Heart left ventricle (tissue), 16 donors: Measurements from ENCODE around the gene MRPL14. TPM values are rescaled to one million over a fixed set of nuclear protein-coding genes. Genes with fewer than 3 reads are reported as not detected.
A peak's percentile ranks its signal among the peaks of the same experiment; 100 is the strongest.

Experiments used
- ATAC-seq, 4 donors: fragments of 200-7000 bp; cut with Tn5 transposase; one replicate each; pipeline ENCODE4 v1.9.1; 2020 to 2022; ENCODE audit warnings: moderate library complexity in 4 of 4, mild to moderate bottlenecking in 3 of 4, moderate number of reproducible peaks in 1 of 4
- DNase-seq, 5 donors: peaks; one replicate each; pipeline ENCODE4 v3.0.0-alpha.2; 2020
- H3K27ac ChIP-seq, 12 donors: fragments of 200-600 bp; sonication (generic) in 4 of 12; one replicate each; pipeline versions ENCODE4 v1.5.0 to v1.8.0; 2016 to 2022; ENCODE audit warnings: mild to moderate bottlenecking in 2 of 12
- H3K27me3 ChIP-seq, 9 donors: fragments of 200-600 bp; sonication (generic) in 2 of 9; one replicate each; pipeline versions ENCODE4 v1.5.1 to v1.8.0; 2016 to 2022; ENCODE audit warnings: mild to moderate bottlenecking in 3 of 9
- H3K36me3 ChIP-seq, 9 donors: fragments of 200-600 bp; sonication (generic) in 2 of 9; one replicate each; pipeline versions ENCODE4 v1.5.0 to v1.8.0; 2018 to 2022; ENCODE audit warnings: mild to moderate bottlenecking in 2 of 9
- H3K4me1 ChIP-seq, 12 donors: fragments of 200-600 bp; sonication (generic) in 4 of 12; one replicate each; pipeline versions ENCODE4 v1.5.0 to v1.8.0; 2016 to 2022; ENCODE audit warnings: mild to moderate bottlenecking in 3 of 12
- H3K4me3 ChIP-seq, 12 donors: fragments of 200-600 bp; sonication (generic) in 4 of 12; one replicate each; pipeline versions ENCODE4 v1.5.0 to v1.8.0; 2017 to 2022; ENCODE audit warnings: mild to moderate bottlenecking in 9 of 12, moderate library complexity in 4 of 12
- H3K9me3 ChIP-seq, 12 donors: fragments of 200-600 bp; sonication (generic) in 4 of 12; one replicate each; pipeline versions ENCODE4 v1.5.0 to v1.8.0; 2016 to 2022; ENCODE audit warnings: mild to moderate bottlenecking in 1 of 12
- POLR2A ChIP-seq, 2 donors: fragments of 450-650 bp; IDR thresholded peaks; one replicate each; pipeline ENCODE4 v1.6.1; 2017; ENCODE audit warnings: antibody characterized with exemption in 2 of 2, mild to moderate bottlenecking in 2 of 2, moderate library complexity in 2 of 2
- WGBS, 4 donors: extraction: QIAGEN DNeasy Blood & Tissue Kit in 2 of 4; methylation state at CpG; one replicate each; pipeline versions ENCODE4 v1.1.5 to v1.1.7; 2013 to 2018; 5-methylcytosine and 5-hydroxymethylcytosine counted together
- intact Hi-C, 10 donors: fragments of 100-400 bp; cut with DNase I; formaldehyde crosslinking; loops; one replicate each; pipeline versions ENCODE4 v1.11.1 to v1.14.2; 2022
- polyA plus RNA-seq, 2 donors: library from polyadenylated mRNA; stranded (reverse); fragments of 200-250 nt; gene quantifications; one replicate each; pipeline ENCODE4 v1.2.3, GENCODE V29; 2013
- total RNA-seq, 9 donors: library from RNA; depleted of rRNA in 2 of 9; stranded (reverse); fragments of >200 nt in 2 of 9; fragmentation: NEBNext Ultra II Directional in 3 of 9; extraction: Animal tissue kit (Norgen Biotek cat#: 25700) in 3 of 9; gene quantifications; one replicate each; pipeline versions ENCODE4 v1.1.0 to v1.2.4, GENCODE V29; 2016 to 2023
- TF ChIP-seq, protein P1 (sequence below), 12 donors: fragments of 200-600 bp; sonication (generic) in 4 of 12; IDR thresholded peaks; one replicate each; pipeline versions ENCODE4 v1.5.0 to v1.8.0; 2018 to 2022; ENCODE audit warnings: antibody characterized with exemption in 12 of 12, mild to moderate bottlenecking in 5 of 12
- donor health status: ischemic (EF 13 %, LVEDD 7.1; RV severe dilation, severe dysfunction).
- donor health status: healthy with polysubstance abuse.
- donor health status: DM: no; HTN: yes; CAD: no.
- donor health status: DM: no; HTN: no; CAD: no.
- donor health status: ischemic (EF 25% LVEDD 6.9; RV normal size, moderate dysfunction).
- donor health status: ischemic (EF 25% LVEDD 5.7; RV mildly dilated, moderate dysfunction).
- donor health status: healthy.
- donor health status: DM: yes; HTN: yes; CAD: no.
- donor health status: ischemic (EF 35%, LVEDD 5.7; RV mildly dilated, moderate dysfunction).
- donor health status: nonischemic (EF 11% LVEDD 7.7; RV severe dilation, severe dysfunction).
- donor health status: DM: yes; HTN: yes; CAD: no.
- donor health status: PGD.
- donor health status: ischemic (EF 29% LVEDD 5.4; RV normal size, mild dysfunction).
- donor health status: nonischemic (EF 23%, LVEDD 6.1; RV moderate dilation, normal function).

The MRPL14 gene
- total and polyA plus RNA-seq, 11 donors, result 35.3 to 72.9 (median 44.1) TPM

DNA sequence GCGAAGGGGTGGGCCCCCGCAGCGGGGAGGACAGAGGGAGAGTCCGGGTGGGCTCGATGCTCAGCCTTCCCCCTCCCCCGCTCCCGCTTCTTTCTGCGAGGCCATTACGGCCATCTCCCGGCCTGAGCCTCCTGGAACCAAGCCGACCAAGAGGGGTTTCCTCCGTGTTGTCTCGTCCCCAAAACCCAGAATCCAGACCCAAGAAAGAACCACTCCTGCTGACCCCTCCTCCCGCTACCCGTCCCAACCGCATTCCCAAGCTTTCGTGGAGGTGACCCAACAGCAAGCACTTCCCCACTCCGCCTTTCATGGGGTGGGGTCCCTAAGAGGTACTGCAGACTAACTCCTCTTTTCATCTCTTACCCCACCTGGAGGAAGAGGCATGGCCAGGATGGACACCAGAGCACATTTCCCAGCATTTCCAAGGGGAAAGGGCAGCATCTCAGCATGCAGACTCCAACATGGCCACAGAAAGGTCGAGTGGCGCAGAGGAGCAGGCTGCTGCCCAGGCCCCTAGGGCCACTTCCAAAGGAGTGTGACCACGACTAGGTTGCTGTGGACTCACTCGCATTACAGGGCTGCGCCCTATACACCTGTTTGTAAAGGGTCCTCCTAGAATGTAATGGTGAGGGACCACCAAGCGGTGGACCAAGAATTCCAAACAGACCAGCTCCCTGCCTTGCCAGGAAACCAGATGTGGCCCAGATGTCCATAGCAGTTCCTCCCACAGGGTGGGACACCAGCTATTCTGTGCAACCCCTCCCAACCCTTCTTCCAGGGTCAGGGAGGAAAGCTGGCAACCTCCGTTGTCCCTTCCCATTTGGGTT is 53.4 kb downstream of the MRPL14 start:
- intact Hi-C loops, result loop anchor here in 9 of 10 donors (1.0 to 10.0 kb wide), 14 partner anchors 62 to 469 kb away; partner anchors contain the start of gene VEGFA (in 1 of the 9)
- H3K9me3 ChIP-seq, result no peaks in the 10 kb centered on the region
- DNase-seq, result peak in 1 of 5 donors; percentile 59

DNA sequence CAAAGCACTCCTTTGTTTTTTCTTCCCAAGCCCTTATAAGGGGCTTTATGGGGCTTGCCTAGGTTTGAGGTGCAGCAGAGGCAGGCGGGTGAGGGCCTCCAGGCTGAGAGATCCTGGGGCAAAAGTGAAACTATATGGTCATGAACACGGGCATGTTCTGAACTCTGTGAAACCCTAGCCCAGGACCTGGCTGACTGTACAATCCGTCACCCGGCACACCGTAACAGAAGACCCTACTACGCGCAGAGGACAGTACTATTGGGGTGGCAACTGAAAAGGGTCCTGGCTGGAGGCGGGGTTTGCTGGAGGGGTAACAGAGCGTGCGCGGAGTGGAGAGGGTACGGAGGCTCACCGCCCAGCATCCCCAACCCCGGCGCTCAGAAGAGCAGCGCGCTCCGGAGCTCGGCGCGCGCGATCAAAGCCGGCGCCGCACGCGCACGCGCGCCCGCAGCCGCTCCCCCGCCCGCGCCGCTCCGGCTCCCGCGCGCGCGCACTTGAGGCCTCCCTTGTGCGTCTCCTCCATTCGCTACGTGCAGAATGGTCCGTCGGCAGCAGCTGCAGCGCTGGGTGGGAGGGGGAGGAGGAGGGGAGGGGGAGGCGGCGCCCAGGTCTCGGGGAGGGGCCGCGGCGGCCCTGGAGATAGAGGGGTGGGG is 54.2 kb downstream of the MRPL14 start:
- TF ChIP-seq, protein P1, sequence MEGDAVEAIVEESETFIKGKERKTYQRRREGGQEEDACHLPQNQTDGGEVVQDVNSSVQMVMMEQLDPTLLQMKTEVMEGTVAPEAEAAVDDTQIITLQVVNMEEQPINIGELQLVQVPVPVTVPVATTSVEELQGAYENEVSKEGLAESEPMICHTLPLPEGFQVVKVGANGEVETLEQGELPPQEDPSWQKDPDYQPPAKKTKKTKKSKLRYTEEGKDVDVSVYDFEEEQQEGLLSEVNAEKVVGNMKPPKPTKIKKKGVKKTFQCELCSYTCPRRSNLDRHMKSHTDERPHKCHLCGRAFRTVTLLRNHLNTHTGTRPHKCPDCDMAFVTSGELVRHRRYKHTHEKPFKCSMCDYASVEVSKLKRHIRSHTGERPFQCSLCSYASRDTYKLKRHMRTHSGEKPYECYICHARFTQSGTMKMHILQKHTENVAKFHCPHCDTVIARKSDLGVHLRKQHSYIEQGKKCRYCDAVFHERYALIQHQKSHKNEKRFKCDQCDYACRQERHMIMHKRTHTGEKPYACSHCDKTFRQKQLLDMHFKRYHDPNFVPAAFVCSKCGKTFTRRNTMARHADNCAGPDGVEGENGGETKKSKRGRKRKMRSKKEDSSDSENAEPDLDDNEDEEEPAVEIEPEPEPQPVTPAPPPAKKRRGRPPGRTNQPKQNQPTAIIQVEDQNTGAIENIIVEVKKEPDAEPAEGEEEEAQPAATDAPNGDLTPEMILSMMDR (IDR thresholded peaks at IDR 0.05), result no peak
- TF ChIP-seq POLR2A (IDR thresholded peaks at IDR 0.05), result no peak
- ATAC-seq (peak; percentile 32 to 75 (median 72)), DNase-seq (peak; percentile 84 to 93 (median 89))
- peak overlapping the region; percentile 16 to 68 (median 58) for H3K4me3 ChIP-seq
- WGBS, 4 donors, result 2 to 15% (median 2%) methylated on average over 9 to 55 of the region's 55 CpGs
- H3K4me1 ChIP-seq, result peaks cover 12 to 53% (median 36%) of the 10 kb centered on the region in 12 donors
- H3K27ac ChIP-seq, result peak overlapping the region; percentile 22 to 91 (median 84)
- intact Hi-C loops, result loop anchor here in 9 of 10 donors (1.0 to 10.0 kb wide), 10 partner anchors 61 to 468 kb away; no protein-coding TSS in a partner anchor
- H3K27me3 ChIP-seq, result peaks cover 0 to 10% (median 0%) of the 10 kb centered on the region in 9 donors
- H3K36me3 ChIP-seq, result no peaks in the 10 kb centered on the region
- no peaks in the 10 kb centered on the region for H3K9me3 ChIP-seq

More for the DNA sequence above, 53.4 kb downstream of the MRPL14 start:
- peaks cover 12 to 53% (median 35%) of the 10 kb centered on the region in 12 donors for H3K4me1 ChIP-seq
- H3K36me3 ChIP-seq, result no peaks in the 10 kb centered on the region
- H3K4me3 ChIP-seq, result peak overlapping the region; percentile 12 to 68 (median 58)
- no peak for TF ChIP-seq POLR2A (IDR thresholded peaks at IDR 0.05)
- TF ChIP-seq, protein P1 (IDR thresholded peaks at IDR 0.05), result no peak
- 19 to 32% (median 24%) methylated on average over 13 to 25 of the region's 25 CpGs for WGBS, 4 donors
- H3K27me3 ChIP-seq, result peaks cover 0 to 10% (median 0%) of the 10 kb centered on the region in 9 donors
- H3K27ac ChIP-seq, result peak overlapping the region; percentile 22 to 91 (median 84)
- peak; percentile 7 to 43 (median 36) for ATAC-seq

GRCh38 chr6:44072452-44072958 is 54.7 kb downstream of the MRPL14 start:
- peak overlapping the region in 11 of 12 donors; percentile 16 to 68 (median 59) for H3K4me3 ChIP-seq
- H3K9me3 ChIP-seq, result no peaks in the 10 kb centered on the region
- peaks cover 12 to 53% (median 39%) of the 10 kb centered on the region in 12 donors for H3K4me1 ChIP-seq
- WGBS, 4 donors, result 90 to 91% (median 90%) methylated on average over 1 to 4 of the region's 4 CpGs
- peak overlapping the region; percentile 15 to 91 (median 84) for H3K27ac ChIP-seq
- H3K27me3 ChIP-seq, result peaks cover 0 to 10% (median 0%) of the 10 kb centered on the region in 9 donors
- intact Hi-C loops, result loop anchor here in 9 of 10 donors (2.0 to 10.0 kb wide), 9 partner anchors 60 to 468 kb away; no protein-coding TSS in a partner anchor
- TF ChIP-seq, protein P1 (IDR thresholded peaks at IDR 0.05), result no peak
- TF ChIP-seq POLR2A (IDR thresholded peaks at IDR 0.05), result no peak
- no peak for ATAC-seq
- no peak for DNase-seq
- no peaks in the 10 kb centered on the region for H3K36me3 ChIP-seq
